GM23248 (cell line): ENCODE measurements around the gene ATP6V0E1.

Source experiments
- EZH2 ChIP-seq: fragments of 200-600 bp; sonication (generic); IDR thresholded peaks from 2 replicates; pipeline ENCODE4 v1.6.1; 2018; ENCODE audit warnings: antibody characterized with exemption, mild to moderate bottlenecking; ENCODE audit not compliant: insufficient read depth, poor library complexity, severe bottlenecking
- EZH2phosphoT487 ChIP-seq: fragments of 200-600 bp; sonication (generic); IDR thresholded peaks from 2 replicates; pipeline ENCODE4 v1.6.1; 2018; ENCODE audit warnings: antibody characterized with exemption, moderate library complexity, mild to moderate bottlenecking, low read depth; ENCODE audit not compliant: insufficient read depth

GRCh38 chr5:173033923-173034322, 50.4 kb downstream of the ATP6V0E1 start:
- TF ChIP-seq EZH2: no peak
- no peak for TF ChIP-seq EZH2phosphoT487
